GM12878 (cell line): ENCODE results near the gene MEIS1. TPM values are rescaled to one million over a fixed set of nuclear protein-coding genes. Genes with fewer than 3 reads are reported as not detected.

ENCODE experiments used
- ATAC-seq: fragments of 200-7000 bp; cut with Tn5 transposase; 3 replicates; pipeline ENCODE4 v1.9.1; 2020; ENCODE audit warnings: mild to moderate bottlenecking, moderate library complexity
- BruUV-seq: library from RNA; stranded (reverse); fragments of 400-500 nt; replicated peaks from 2 replicates; lab custom pipeline; 2021; lab: Mats Ljungman, UMichigan
- CTCF ChIA-PET: fragments of 300-600 bp; sonication (Branson Sonifier 250); formaldehyde crosslinking; extraction: SDS; loops from one replicate; lab custom pipeline; 2021; ENCODE audit warnings: inconsistent platforms; lab: Yijun Ruan, JAX
- POLR2A ChIA-PET: fragments of 350-600 bp; formaldehyde crosslinking; extraction: SDS; loops from one replicate; lab custom pipeline; 2021; ENCODE audit warnings: inconsistent platforms; lab: Charles Lee
- RAD21 ChIA-PET: fragments of 300-600 bp; sonication (Branson Sonifier 250); formaldehyde crosslinking; loops from one replicate; lab custom pipeline; 2023; ENCODE audit warnings: antibody characterized with exemption; ENCODE audit not compliant: unreplicated experiment; lab: Charles Lee
- SMC1A ChIA-PET: fragments of 300-600 bp; sonication (Branson Sonifier 250); formaldehyde crosslinking; loops from one replicate; lab custom pipeline; 2023; ENCODE audit not compliant: unreplicated experiment, uncharacterized antibody; lab: Charles Lee
- DNase-seq: peaks from one replicate; pipeline ENCODE4 v3.0.0-alpha.2; 2011; ENCODE audit warnings: low read depth, low spot score
- FAIRE-seq: peaks from 3 replicates; lab custom pipeline; 2011; peaks lifted over from hg19 to GRCh38; lab: Jason Lieb, UNC
- H2AFZ ChIP-seq: 2 replicates; pipeline ENCODE4 v1.6.0; 2011; ENCODE audit warnings: low read depth, low read length, control low read depth; ENCODE audit not compliant: control insufficient read depth
- H3K27ac ChIP-seq: 2 replicates; pipeline ENCODE4 v1.5.1; 2011; ENCODE audit warnings: control low read depth; ENCODE audit not compliant: control insufficient read depth, insufficient read depth
- H3K27me3 ChIP-seq, 2 experiments: replicated peaks in 1 of 2; 2 replicates each; pipeline versions ENCODE4 v1.6.0 to v1.6.1; 2011; ENCODE audit warnings: low read length in 1 of 2; ENCODE audit not compliant: control insufficient read depth in 2 of 2, insufficient read depth in 2 of 2
- H3K36me3 ChIP-seq, 2 experiments: 2 replicates each; pipeline ENCODE4 v1.5.1; 2011; ENCODE audit warnings: low read length in 1 of 2; ENCODE audit not compliant: control insufficient read depth in 2 of 2, insufficient read depth in 2 of 2
- H3K4me1 ChIP-seq: 2 replicates; pipeline ENCODE4 v1.6.1; 2011; ENCODE audit warnings: mild to moderate bottlenecking, low read length, moderate library complexity, mixed read lengths; ENCODE audit not compliant: control insufficient read depth, insufficient read depth
- H3K4me2 ChIP-seq: 2 replicates; pipeline ENCODE4 v1.6.0; 2011; ENCODE audit warnings: control low read depth; ENCODE audit not compliant: control insufficient read depth, insufficient read depth
- H3K4me3 ChIP-seq: fragments of 200-600 bp; sonication (generic); 2 replicates; pipeline ENCODE4 v1.5.1; 2016
- H3K79me2 ChIP-seq: 2 replicates; pipeline ENCODE4 v1.6.0; 2011; ENCODE audit warnings: low read length; ENCODE audit not compliant: control insufficient read depth, insufficient read depth
- H3K9ac ChIP-seq: 2 replicates; pipeline ENCODE4 v1.8.0; 2011; ENCODE audit warnings: low read length, control low read depth, mixed read lengths; ENCODE audit not compliant: control insufficient read depth, insufficient read depth
- H3K9me3 ChIP-seq: replicated peaks from 3 replicates; pipeline ENCODE4 v1.5.1; 2011; ENCODE audit warnings: mild to moderate bottlenecking, low read length; ENCODE audit not compliant: control insufficient read depth, insufficient read depth
- H4K20me1 ChIP-seq: 2 replicates; pipeline ENCODE4 v1.6.0; 2011; ENCODE audit not compliant: control insufficient read depth, insufficient read depth
- ATF7 ChIP-seq: fragments of 450-650 bp; IDR thresholded peaks from 2 replicates; pipeline ENCODE4 v1.6.1; 2016; ENCODE audit warnings: low read depth, mild to moderate bottlenecking
- CBX3 ChIP-seq: fragments of 200-600 bp; sonication (generic); IDR thresholded peaks from 2 replicates; pipeline ENCODE4 v1.6.1; 2016; ENCODE audit warnings: low read depth, borderline replicate concordance
- GATAD2B ChIP-seq: fragments of 450-650 bp; conservative IDR thresholded peaks from 2 replicates; pipeline ENCODE4 v1.6.1; 2017; ENCODE audit warnings: low read depth, mild to moderate bottlenecking, moderate library complexity
- KDM1A ChIP-seq: fragments of 200-600 bp; sonication (generic); IDR thresholded peaks from 2 replicates; pipeline ENCODE4 v1.6.1; 2016; ENCODE audit warnings: borderline replicate concordance
- MTA3 ChIP-seq: IDR thresholded peaks from 2 replicates; pipeline ENCODE4 v1.6.1; 2012; ENCODE audit warnings: low read length, inconsistent platforms, borderline replicate concordance
- NFYB ChIP-seq: IDR thresholded peaks from 2 replicates; pipeline ENCODE4 v1.6.1; 2011; ENCODE audit warnings: low read depth, mild to moderate bottlenecking, low read length, improper control_type of control experiment, moderate library complexity; ENCODE audit not compliant: insufficient read depth
- NR2C2 ChIP-seq: IDR thresholded peaks from 2 replicates; pipeline ENCODE4 v1.6.1; 2011; ENCODE audit warnings: borderline replicate concordance, low read depth; ENCODE audit not compliant: control insufficient read depth, insufficient read length
- TBL1XR1 ChIP-seq: IDR thresholded peaks from 2 replicates; pipeline ENCODE4 v1.6.1; 2012; ENCODE audit warnings: low read depth, low read length, improper control_type of control experiment
- TCF3 ChIP-seq: IDR thresholded peaks from 2 replicates; pipeline ENCODE4 v1.6.1; 2012; ENCODE audit warnings: low read depth, mild to moderate bottlenecking, low read length, borderline replicate concordance; ENCODE audit not compliant: insufficient read depth
- WGBS: methylation state at CpG from one replicate; pipeline ENCODE4 v1.1.6; 2016; ENCODE audit warnings: low lambda C conversion rate; ENCODE audit not compliant: insufficient replicate concordance, insufficient coverage; ENCODE audit errors: missing lambda C conversion rate; 5-methylcytosine and 5-hydroxymethylcytosine counted together
- in situ Hi-C: fragments of 300-500 bp; cut with MboI; formaldehyde crosslinking; loops from 9 replicates; pipeline ENCODE4 v1.14.3; 2018; ENCODE audit warnings: mixed read lengths
- intact Hi-C: fragments of 100-400 bp; cut with micrococcal nuclease; formaldehyde crosslinking; loops from one replicate; pipeline ENCODE4 v1.14.2; 2022; ENCODE audit not compliant: unreplicated experiment
- polyA plus RNA-seq, 11 experiments: library from polyadenylated mRNA; depleted of rRNA in 4 of 11; unstranded in 6 of 11; stranded (reverse) in 5 of 11; fragments of >200 nt; fragmentation: Nextera tagmentation in 4 of 11; fragmentation: Illumina TruSeq in 1 of 11; extraction: Ambion mirVana in 4 of 11; extraction: Trizol in 1 of 11; gene quantifications; 1 replicate in 1 of 11; 2 replicates in 10 of 11; pipeline versions ENCODE4 v1.2.1 to v1.2.3, GENCODE V29; 2011 to 2016; ENCODE audit warnings: inconsistent platforms in 2 of 11, missing spikeins in 2 of 11, low read depth in 1 of 11
- total RNA-seq, 4 experiments: library from RNA; depleted of rRNA in 3 of 4; stranded (reverse); fragments of >200 nt in 3 of 4; fragmentation: Illumina TruSeq in 1 of 4; extraction: Trizol in 1 of 4; gene quantifications; 2 replicates each; pipeline versions ENCODE4 v1.2.1 to v1.2.3, GENCODE V29; 2013 to 2021

MEIS1 gene
- total and polyA plus RNA-seq, 10 of the 15 experiments (the other 5 are each of a cell fraction or from before 2014, with no cell fraction given): 0.04 to 0.31 (median 0.14) TPM; not detected in 6

- Histone ChIP-seq H2AFZ (no peak overlapping the region), H3K4me2 (no peak overlapping the region), H3K4me1 (no peaks in the 10 kb centered on the region), H3K4me3 (no peak overlapping the region), H3K79me2 (no peaks in the 10 kb centered on the region), H3K36me3 (no peaks in the 10 kb centered on the region), H3K27ac (no peak overlapping the region), H3K9me3 (no peaks in the 10 kb centered on the region), H3K27me3 (no peaks in the 10 kb centered on the region; a peak in 1 of 4 replicates), H3K9ac (no peak overlapping the region), H4K20me1 (no peaks in the 10 kb centered on the region)
- in situ Hi-C loops: no loop called here
- RAD21 ChIA-PET: no interaction called here
- WGBS: 25% methylated on average over 12 of the region's 13 CpGs
- TF ChIP-seq ATF7: 0 out of 2 replicates have a peak, but pooled peaks have one; percentile 29
- no peak for TF ChIP-seq GATAD2B
- FAIRE-seq (no peak), ATAC-seq (no peak), DNase-seq (no peak)
- BruUV-seq: no TSS peak
- SMC1A ChIA-PET: no interaction called here
- POLR2A ChIA-PET: no interaction called here
- intact Hi-C loops: no loop called here
- CTCF ChIA-PET: no interaction called here
Measured at GRCh38 chr2:66495788-66496640, 61.1 kb downstream of the MEIS1 start.

- DNase-seq (no peak), ATAC-seq (no peak), FAIRE-seq (no peak)
- RAD21 ChIA-PET: no interaction called here
- H4K20me1 ChIP-seq: no peaks in the 10 kb centered on the region
- H3K36me3 ChIP-seq: no peaks in the 10 kb centered on the region
- intact Hi-C loops: no loop called here
- CTCF ChIA-PET: no interaction called here
- WGBS: 2% methylated on average over 5 of the region's 5 CpGs
- H3K27ac ChIP-seq: no peak overlapping the region
- H3K4me2 ChIP-seq: no peak overlapping the region
- H3K79me2 ChIP-seq: no peaks in the 10 kb centered on the region
- no peak overlapping the region for H3K4me3 ChIP-seq
- no peak overlapping the region for H3K9ac ChIP-seq
- SMC1A ChIA-PET: no interaction called here
- in situ Hi-C loops: no loop called here
- H2AFZ ChIP-seq: no peak overlapping the region
- POLR2A ChIA-PET: no interaction called here
- BruUV-seq: no TSS peak
- H3K27me3 ChIP-seq: no peaks in the 10 kb centered on the region; a peak in 1 of 4 replicates
- no peaks in the 10 kb centered on the region for H3K9me3 ChIP-seq
- H3K4me1 ChIP-seq: no peaks in the 10 kb centered on the region
- no peak for TF ChIP-seq MTA3
- no peak for TF ChIP-seq NFYB
- no peak for TF ChIP-seq TCF3
- no peak for TF ChIP-seq NR2C2
- no peak for TF ChIP-seq TBL1XR1
- no peak for TF ChIP-seq KDM1A
- no peak for TF ChIP-seq CBX3
Measured at GRCh38 chr2:66496670-66497420, 61.9 kb downstream of the MEIS1 start.
